ENCODE measurements around the gene DUSP22.

- TF ChIP-seq POLR2AphosphoS5 (IDR thresholded peaks at IDR 0.05), result no peak
- no peak for TF ChIP-seq CTCF (IDR thresholded peaks at IDR 0.05)
- no peak for TF ChIP-seq POLR2A (IDR thresholded peaks at IDR 0.05)
Measured at GRCh38 chr6:317448-318144, 25.3 kb downstream of the DUSP22 start.
